Rectal smooth muscle tissue (tissue), 1 donor: ENCODE measurements around the gene EEF1G.
"Not testable (repeated sequence)": the region's sequence is repeated elsewhere in the genome, so short reads cannot be mapped to it uniquely, and the experiment has no call there.

Source experiments
- H3K27ac ChIP-seq: one replicate; pipeline ENCODE4 v1.7.0; 2013; ENCODE audit warnings: low read depth, low read length, inconsistent platforms
- H3K27me3 ChIP-seq: one replicate; pipeline ENCODE4 v1.7.0; 2013; ENCODE audit warnings: low read length; ENCODE audit not compliant: control insufficient read depth, insufficient read depth
- H3K36me3 ChIP-seq: one replicate; pipeline ENCODE4 v1.7.0; 2013; ENCODE audit warnings: low read length; ENCODE audit not compliant: control insufficient read depth, insufficient read depth
- H3K4me1 ChIP-seq: one replicate; pipeline ENCODE4 v1.7.0; 2013; ENCODE audit warnings: low read length; ENCODE audit not compliant: control insufficient read depth, insufficient read depth
- H3K4me3 ChIP-seq: one replicate; pipeline ENCODE4 v1.7.0; 2013; ENCODE audit warnings: low read length
- H3K9ac ChIP-seq: one replicate; pipeline ENCODE4 v1.7.0; 2013; ENCODE audit warnings: low read length

EEF1G gene

DNA sequence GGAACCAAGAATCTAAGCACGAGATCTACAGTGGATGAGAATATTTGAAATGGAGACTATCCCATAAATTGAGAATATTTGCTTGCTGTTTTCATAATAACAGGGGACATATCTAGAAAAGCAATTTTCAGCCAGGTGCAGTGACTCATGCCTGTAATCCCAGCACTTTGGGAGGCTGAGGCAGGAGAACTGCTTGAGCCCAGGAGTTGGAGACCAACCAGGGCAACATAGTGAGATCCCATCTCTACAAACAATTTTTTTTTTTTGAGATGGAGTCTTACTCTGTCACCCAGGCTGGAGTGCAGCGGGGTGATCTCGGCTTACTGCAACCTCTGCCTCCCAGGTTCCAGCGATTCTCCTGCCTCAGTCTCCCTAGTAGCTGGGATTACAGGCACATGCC is 8.0 kb upstream of the EEF1G start:
- H3K9ac ChIP-seq, H3K4me1 ChIP-seq, H3K27ac ChIP-seq, H3K27me3 ChIP-seq, H3K4me3 ChIP-seq: not testable (repeated sequence)
- H3K36me3 ChIP-seq = peaks cover 16% of the 10 kb centered on the region

DNA sequence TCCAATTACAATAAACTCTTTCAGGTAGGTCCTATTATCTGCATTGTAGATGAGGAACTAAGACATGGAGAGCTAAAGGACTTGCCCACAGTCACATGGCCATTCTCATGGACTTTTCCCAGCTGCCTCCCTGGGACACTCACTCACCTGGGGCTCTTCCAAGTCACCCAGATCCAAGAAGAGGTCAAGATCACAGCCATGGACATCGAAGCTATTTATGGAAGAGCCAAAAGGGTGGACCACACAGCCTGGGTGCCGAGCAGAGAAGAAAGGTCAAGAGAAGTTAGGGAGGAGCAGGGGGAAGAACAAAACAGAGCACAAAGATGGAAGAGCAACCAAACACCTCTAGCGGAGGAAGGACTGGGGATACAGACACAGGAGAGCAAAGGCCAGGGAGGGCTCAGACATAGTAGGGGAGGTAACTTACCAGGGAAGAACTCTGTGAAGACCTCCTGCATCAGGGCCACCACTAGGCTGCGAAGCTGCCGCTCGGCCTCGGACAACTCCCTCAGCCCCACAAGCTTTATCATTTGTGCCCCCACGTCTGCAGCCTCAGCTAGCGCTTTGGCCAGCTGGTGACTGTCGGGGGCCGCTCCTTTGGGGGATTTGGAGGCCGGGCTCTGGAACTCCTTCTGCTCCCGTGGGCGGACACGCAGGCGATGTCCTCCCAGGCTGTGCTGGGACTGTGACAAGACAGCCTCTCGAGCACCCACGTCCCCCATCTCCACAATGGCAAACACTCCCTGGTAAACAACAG is 7.4 kb upstream of the EEF1G start:
- no peak overlapping the region for H3K9ac ChIP-seq

DNA sequence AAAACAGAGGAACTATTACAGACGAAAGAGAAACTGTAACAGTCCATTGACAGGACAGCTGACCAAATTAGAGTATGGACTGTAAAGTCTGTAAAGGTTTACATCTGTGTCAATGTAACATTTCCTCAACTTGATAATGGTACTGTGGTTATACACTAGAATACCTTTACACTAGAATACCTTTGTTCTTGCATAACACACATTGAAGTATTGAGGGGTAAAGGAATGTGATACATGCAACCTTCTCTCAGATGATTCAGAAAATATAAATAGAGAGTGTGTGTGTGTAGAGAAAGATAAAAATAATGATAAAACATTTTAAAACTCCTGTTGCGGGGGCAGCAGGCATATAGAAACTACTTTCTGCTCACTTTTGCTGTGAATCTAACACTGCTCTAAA is 5.6 kb upstream of the EEF1G start:
- Histone ChIP-seq H3K9ac (no peak overlapping the region), H3K27ac (no peak overlapping the region), H3K4me1 (peaks cover 13% of the 10 kb centered on the region), H3K4me3 (no peak overlapping the region), H3K27me3 (no peaks in the 10 kb centered on the region), H3K36me3 (peaks cover 19% of the 10 kb centered on the region)

More for the DNA sequence above, 7.4 kb upstream of the EEF1G start:
- peaks cover 22% of the 10 kb centered on the region for H3K36me3 ChIP-seq
- H3K27ac ChIP-seq = no peak overlapping the region
- H3K4me1 ChIP-seq = no peaks in the 10 kb centered on the region
- no peaks in the 10 kb centered on the region for H3K27me3 ChIP-seq
- no peak overlapping the region for H3K4me3 ChIP-seq

DNA sequence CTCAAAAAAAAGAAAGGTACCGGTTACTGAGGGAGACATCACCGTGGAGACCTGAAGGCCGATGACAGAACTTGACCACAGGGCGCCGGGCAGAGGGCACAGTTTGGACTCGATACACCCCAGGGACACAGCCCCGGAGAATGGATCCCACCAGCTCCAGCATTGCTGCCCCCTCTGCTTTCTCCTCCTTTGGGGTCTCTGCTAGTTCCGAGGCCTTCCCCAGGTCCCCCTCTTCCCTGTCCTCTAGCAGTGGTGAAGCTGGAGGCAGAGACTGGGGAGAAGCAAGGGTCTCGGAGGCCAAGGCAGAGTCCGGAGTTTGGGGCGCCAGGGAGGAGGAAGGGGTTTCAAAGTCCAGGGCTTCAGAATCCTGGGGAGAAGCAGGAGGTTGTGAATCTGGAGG is 4.8 kb upstream of the EEF1G start:
- peaks cover 19% of the 10 kb centered on the region for H3K36me3 ChIP-seq
- peaks cover 14% of the 10 kb centered on the region for H3K4me1 ChIP-seq
- no peak overlapping the region for H3K9ac ChIP-seq
- H3K27me3 ChIP-seq = no peaks in the 10 kb centered on the region
- H3K4me3 ChIP-seq = no peak overlapping the region
- H3K27ac ChIP-seq = no peak overlapping the region

GRCh38 chr11:62577046-62577714 is 3.5 kb upstream of the EEF1G start:
- peaks cover 21% of the 10 kb centered on the region for H3K36me3 ChIP-seq
- H3K27me3 ChIP-seq = no peaks in the 10 kb centered on the region
- H3K4me1 ChIP-seq = peaks cover 19% of the 10 kb centered on the region
- H3K4me3 ChIP-seq = no peak overlapping the region
- no peak overlapping the region for H3K9ac ChIP-seq
- H3K27ac ChIP-seq = no peak overlapping the region

- Histone ChIP-seq H3K27ac (no peak overlapping the region), H3K36me3 (peaks cover 22% of the 10 kb centered on the region), H3K9ac (no peak overlapping the region), H3K27me3 (no peaks in the 10 kb centered on the region), H3K4me1 (peaks cover 20% of the 10 kb centered on the region), H3K4me3 (peak overlapping the region; percentile 69)
These were observed 2.1 kb upstream of the EEF1G start for GRCh38 chr11:62575837-62576236.

DNA sequence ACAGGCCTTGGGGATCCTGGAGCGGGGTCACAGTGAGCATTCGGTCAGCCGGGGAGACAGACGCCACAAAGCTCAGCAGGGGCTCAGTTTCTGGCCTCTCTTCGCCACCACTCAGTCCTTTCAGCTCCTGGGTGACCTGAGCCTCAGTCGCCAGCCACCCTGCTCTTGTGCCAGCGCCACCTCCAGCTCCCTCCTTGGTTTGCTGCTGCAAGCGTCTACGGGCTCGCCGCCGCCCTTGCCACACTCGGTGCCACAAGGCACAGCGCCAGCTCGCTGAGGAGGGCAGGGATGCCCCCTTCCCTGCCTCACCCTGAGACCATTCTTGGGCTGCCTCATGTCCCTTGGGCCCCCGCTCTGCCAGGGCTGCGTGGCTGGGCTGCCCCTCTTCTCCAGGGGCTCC is 1.5 kb upstream of the EEF1G start:
- Histone ChIP-seq H3K27ac (peak overlapping the region; percentile 91), H3K36me3 (peaks cover 26% of the 10 kb centered on the region), H3K27me3 (no peaks in the 10 kb centered on the region), H3K9ac (no peak overlapping the region), H3K4me3 (peak overlapping the region; percentile 69), H3K4me1 (peaks cover 20% of the 10 kb centered on the region)

- Histone ChIP-seq H3K4me3 (peak overlapping the region; percentile 69), H3K27me3 (no peaks in the 10 kb centered on the region), H3K27ac (peak overlapping the region; percentile 91), H3K36me3 (peaks cover 27% of the 10 kb centered on the region), H3K4me1 (peaks cover 20% of the 10 kb centered on the region), H3K9ac (peak overlapping the region; percentile 71)
These were observed 826 bp upstream of the EEF1G start for GRCh38 chr11:62574363-62575071.

GRCh38 chr11:62573006-62573591 is 592 bp downstream of the EEF1G start:
- Histone ChIP-seq H3K4me3 (peak overlapping the region; percentile 96), H3K4me1 (peaks cover 20% of the 10 kb centered on the region), H3K9ac (peak overlapping the region; percentile 47), H3K36me3 (peaks cover 29% of the 10 kb centered on the region), H3K27me3 (no peaks in the 10 kb centered on the region), H3K27ac (peak overlapping the region; percentile 75)

DNA sequence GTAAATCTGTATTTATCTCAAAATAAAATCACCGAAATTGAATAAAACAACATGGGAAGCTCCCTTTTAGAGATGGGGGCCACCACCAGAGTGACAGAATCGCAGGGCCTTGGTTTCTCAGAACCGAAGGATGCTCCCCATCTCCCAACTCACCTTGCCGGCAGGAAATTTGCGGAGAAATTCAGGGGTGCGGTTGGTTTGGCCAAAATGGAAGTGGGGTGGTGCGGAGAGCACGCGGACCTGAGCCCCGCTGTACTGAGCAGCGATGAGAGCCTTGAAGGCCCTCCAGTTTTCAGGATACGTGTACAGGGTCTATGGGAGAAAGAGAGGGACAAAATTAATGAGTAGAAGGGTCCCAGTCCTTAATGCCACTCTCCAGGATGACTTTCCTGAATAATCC is 1.3 kb downstream of the EEF1G start:
- H3K9ac ChIP-seq = no peak overlapping the region
- H3K27me3 ChIP-seq = no peaks in the 10 kb centered on the region
- H3K4me1 ChIP-seq = peaks cover 20% of the 10 kb centered on the region
- H3K36me3 ChIP-seq = peaks cover 31% of the 10 kb centered on the region
- H3K27ac ChIP-seq = no peak overlapping the region
- peak overlapping the region; percentile 96 for H3K4me3 ChIP-seq

- Histone ChIP-seq H3K36me3 (peaks cover 35% of the 10 kb centered on the region), H3K4me1 (peaks cover 20% of the 10 kb centered on the region)
- H3K27ac ChIP-seq, H3K4me3 ChIP-seq, H3K9ac ChIP-seq, H3K27me3 ChIP-seq: not testable (repeated sequence)
These were observed 2.2 kb downstream of the EEF1G start for GRCh38 chr11:62571493-62571892.

GRCh38 chr11:62570903-62571302 is 2.8 kb downstream of the EEF1G start:
- peaks cover 20% of the 10 kb centered on the region for H3K4me1 ChIP-seq
- not testable (repeated sequence) for H3K4me3 ChIP-seq, H3K27me3 ChIP-seq, H3K9ac ChIP-seq, H3K27ac ChIP-seq
- peaks cover 34% of the 10 kb centered on the region for H3K36me3 ChIP-seq
